Stimulated activated naive CD8-positive, alpha-beta T cell treated with anti-CD3 and anti-CD28 coated beads, Interleukin-15, amount 100 ng/mL, for 72 hours (primary cell): ENCODE results near the gene BHLHA15.
"Not testable (repeated sequence)": the region's sequence is repeated elsewhere in the genome, so short reads cannot be mapped to it uniquely, and the experiment has no call there.

Experiments used
- ATAC-seq: fragments of 150-1000 bp; cut with Tn5 transposase; 2 replicates; pipeline ENCODE4 v1.10.0; 2021; ENCODE audit warnings: mild to moderate bottlenecking, moderate library complexity
- DNase-seq, 2 donors: peaks; one replicate each; pipeline ENCODE4 v3.0.0; 2021 to 2022
- H3K27ac Mint-ChIP-seq, 2 donors: one replicate each; pipeline ENCODE4 v1.8.0; 2022; ENCODE audit warnings: mild to moderate bottlenecking in 2 of 2, mixed read lengths in 2 of 2, moderate library complexity in 2 of 2
- H3K27me3 Mint-ChIP-seq: one replicate; pipeline ENCODE4 v1.8.0; 2022; ENCODE audit warnings: mixed read lengths
- H3K4me1 Mint-ChIP-seq: one replicate; pipeline ENCODE4 v1.8.0; 2022; ENCODE audit warnings: mild to moderate bottlenecking, mixed read lengths
- H3K4me3 Mint-ChIP-seq, 2 donors: one replicate each; pipeline ENCODE4 v1.8.0; 2022; ENCODE audit warnings: mild to moderate bottlenecking in 2 of 2, mixed read lengths in 2 of 2, moderate library complexity in 1 of 2
- H3K9me3 Mint-ChIP-seq, 2 donors: one replicate each; pipeline ENCODE4 v1.8.0; 2022; ENCODE audit warnings: mixed read lengths in 2 of 2

BHLHA15 gene

DNA sequence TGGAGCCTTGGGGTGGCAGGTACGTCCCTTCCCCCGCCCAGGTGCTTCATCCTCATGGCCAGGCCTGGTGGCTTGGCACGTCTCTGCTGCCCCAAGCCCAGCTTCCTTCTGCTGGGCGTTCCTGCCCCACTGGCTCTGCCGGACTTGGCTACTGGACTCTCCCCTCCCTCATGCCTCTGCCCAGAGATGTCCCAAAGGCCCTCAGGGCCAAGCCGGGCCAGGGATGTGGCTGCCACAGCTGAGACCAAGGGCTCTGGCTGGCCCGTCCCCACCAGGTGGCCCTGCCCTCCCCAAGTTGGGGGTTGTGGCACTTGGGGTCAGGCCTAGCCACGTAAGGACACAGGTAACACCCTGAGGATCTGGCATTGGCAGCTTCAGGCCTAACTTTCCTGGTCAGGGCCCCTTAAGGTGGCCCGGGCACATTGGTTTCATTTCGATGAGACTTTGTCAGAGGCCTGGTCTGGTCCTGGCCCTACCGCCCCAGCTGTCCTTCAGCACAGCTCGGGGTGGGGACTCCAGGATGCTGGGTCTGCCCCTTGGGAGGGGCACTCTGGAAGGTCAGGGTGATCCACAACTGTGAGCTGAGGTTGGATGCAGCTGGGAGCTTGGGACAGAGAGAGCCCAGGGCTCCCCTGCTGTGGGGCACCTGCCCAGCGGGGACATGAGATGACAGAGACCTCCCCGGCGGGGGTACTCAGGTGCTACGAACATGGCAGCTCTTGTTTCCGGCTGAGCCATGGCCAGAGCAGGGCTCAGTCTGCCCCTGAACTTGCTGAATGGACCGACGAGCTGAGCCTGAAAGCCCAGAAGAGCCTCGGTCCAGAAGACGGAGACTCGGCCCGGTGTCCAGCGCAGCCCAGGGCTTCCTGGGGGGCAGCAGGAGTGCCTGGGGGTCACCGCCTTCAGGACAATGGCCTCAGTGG lies 2.9 kb downstream of the BHLHA15 start:
- Mint-ChIP-seq H3K4me1 (peaks cover 42% of the 10 kb centered on the region), H3K9me3 (no peaks in the 10 kb centered on the region), H3K4me3 (no peak overlapping the region), H3K27me3 (no peaks in the 10 kb centered on the region), H3K27ac (peak overlapping the region in 1 of 2 donors; percentile 46)
- no peak for DNase-seq
- ATAC-seq: peak; percentile 11

DNA sequence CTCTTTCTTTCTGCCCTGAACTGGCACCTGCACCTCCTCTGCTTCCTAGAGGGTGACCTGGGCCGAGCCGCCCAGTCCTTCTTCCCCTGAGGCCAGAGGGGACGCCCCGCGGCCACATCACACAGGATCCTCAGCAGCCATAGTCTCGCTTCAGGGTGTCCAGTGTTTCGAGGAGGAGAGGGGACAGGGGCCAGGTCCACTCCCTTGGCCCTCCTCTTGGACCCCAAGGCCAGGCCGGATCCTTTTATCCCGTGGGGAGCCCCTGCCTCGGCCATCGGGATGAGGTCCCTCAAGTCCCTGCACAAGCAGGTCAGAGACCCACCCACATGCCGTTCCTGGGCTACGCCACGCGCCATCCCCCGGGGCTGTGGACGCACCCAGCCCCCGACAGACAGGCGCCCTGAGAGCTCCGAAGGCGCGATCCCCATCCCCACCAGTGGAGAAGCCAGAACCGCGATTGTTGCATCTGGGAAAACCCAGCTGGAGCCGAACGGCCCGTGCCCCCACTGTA lies 3.6 kb downstream of the BHLHA15 start:
- Mint-ChIP-seq H3K27ac (no peak overlapping the region), H3K4me1 (peaks cover 47% of the 10 kb centered on the region), H3K4me3 (no peak overlapping the region), H3K27me3 (no peaks in the 10 kb centered on the region), H3K9me3 (no peaks in the 10 kb centered on the region)
- DNase-seq (no peak), ATAC-seq (no peak)

DNA sequence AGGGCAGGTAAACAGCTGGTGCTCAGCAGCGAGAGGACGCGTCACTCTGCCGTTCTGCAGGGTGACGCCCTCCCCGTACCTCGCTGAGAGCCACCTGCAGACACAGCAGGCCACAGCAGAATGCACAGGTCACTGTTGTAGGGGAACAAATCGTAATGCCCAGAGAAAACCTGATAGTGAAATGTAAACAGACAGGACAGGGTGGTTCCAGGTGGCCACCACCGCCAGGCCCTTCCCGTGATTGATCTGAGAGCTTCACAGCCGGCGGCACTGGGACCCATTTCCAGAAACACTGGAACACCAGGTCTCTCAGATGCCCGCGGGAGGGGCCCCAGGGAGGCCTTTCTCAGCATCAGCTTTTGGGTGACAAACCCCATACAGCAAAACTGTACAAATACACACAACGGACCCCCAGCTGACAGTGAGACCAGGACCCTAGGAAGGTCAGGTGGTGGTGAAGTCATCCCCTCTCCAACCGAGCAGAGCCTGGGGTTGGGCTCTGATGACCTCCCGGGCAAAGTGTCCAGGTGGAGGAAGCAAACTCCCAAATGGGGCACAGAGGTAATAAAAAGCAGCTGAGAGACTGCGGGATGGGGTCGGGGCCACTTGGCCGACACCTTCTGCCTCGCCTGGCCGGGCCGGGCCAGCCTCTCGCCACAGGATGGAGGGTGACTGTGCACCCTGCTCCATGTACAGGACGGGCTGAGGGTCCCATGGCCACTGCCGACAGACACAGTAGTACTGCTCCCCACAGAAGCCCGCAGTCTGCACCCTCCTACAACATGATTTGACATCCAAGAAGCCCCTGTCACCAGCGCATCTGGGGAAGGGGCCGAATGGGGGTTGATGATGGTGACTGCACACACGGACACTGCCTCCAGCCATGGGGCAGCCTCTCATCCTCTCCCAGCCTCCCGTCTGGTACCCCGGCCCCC lies 4.6 kb downstream of the BHLHA15 start:
- Mint-ChIP-seq H3K27me3 (no peaks in the 10 kb centered on the region), H3K4me3 (no peak overlapping the region), H3K27ac (peak overlapping the region in 1 of 2 donors; percentile 54), H3K4me1 (peaks cover 43% of the 10 kb centered on the region), H3K9me3 (no peaks in the 10 kb centered on the region)
- DNase-seq (no peak), ATAC-seq (no peak)

DNA sequence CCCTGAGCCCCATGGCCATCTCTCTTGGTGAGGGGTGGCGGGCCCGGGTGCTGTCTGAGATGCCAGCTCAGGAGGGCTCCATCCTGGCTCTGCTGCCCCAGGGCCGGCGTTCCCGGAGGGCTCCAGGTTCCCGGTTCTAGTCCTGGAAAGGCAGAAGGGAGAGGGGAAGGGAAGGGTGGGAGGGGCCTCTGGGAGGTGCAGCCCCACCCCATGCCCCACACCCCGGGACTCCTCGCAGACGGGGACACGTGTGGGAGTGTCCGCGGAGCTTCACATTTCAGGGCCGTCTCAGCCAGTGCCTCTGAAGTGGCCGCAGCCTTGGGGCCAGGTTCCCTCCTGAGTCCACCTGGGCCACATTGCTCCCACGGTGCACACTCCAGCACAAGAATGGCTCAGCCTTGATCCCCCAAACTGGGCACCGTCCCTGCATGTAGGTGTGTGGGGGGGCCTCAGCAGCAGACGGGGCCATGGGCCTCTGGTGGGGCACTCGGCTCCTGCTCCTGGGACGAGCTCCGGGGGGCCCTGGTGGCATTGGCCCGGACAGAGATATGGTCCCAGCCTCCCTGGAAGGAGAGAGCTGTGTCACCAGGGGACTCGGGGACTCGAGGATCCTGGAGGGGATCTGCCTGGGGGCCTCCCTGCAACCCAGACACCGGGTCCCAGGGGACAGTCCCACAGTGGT lies 5.8 kb downstream of the BHLHA15 start:
- no peaks in the 10 kb centered on the region for H3K27me3 Mint-ChIP-seq
- DNase-seq (no peak), ATAC-seq (no peak)
- H3K27ac Mint-ChIP-seq: no peak overlapping the region
- no peak overlapping the region for H3K4me3 Mint-ChIP-seq
- H3K4me1 Mint-ChIP-seq: peaks cover 36% of the 10 kb centered on the region
- H3K9me3 Mint-ChIP-seq: no peaks in the 10 kb centered on the region

DNA sequence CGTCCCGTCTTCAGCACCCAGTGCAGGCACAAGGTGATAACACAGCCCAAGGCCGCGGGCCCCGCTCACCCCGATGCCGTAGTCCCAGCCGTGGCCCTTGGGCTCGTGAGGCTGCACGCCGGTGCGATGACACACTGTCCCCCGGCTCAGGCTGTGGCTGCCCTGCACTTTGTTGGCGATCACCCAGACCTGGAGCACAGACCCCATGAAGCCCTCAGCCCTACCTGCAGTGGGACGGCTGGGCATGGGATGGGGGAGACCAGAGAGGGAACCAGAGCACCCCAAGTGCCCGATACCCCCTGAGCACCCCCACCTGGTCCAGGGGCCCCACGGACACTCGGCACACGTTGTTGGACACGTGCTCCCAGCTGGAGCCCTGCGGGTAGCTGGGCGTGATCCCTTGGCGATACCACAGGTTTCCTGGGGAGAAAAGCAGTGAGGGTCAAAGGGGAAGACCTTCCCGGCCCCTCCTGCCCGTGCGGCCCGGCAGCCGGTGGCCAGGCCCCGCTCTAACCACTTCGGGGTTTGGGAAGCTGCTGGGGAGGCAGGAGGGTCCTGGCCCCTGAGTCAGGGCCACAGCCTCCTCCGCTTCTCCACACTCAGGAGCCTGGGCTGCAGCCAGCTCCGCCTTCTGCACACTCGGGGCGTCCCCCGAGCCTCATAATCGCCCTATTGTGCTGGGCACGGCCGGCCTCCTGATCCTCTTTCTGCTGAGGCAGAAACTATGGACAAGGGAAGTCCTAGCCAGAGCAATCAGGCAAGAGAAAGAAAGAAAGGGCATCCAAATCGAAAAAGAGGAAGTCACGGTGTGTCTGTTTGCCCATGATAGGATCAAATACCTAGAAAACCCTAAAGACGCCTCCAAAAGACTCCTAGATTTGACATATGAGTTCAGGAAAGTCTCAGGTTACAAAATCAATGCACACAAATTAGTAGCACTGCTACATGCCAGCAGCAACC lies 6.7 kb downstream of the BHLHA15 start:
- H3K4me3 Mint-ChIP-seq: no peak overlapping the region
- H3K27ac Mint-ChIP-seq: peak overlapping the region in 1 of 2 donors; percentile 30
- peaks cover 30% of the 10 kb centered on the region for H3K4me1 Mint-ChIP-seq
- no peaks in the 10 kb centered on the region for H3K9me3 Mint-ChIP-seq
- no peak for DNase-seq
- H3K27me3 Mint-ChIP-seq: no peaks in the 10 kb centered on the region
- peak; percentile 6 for ATAC-seq

DNA sequence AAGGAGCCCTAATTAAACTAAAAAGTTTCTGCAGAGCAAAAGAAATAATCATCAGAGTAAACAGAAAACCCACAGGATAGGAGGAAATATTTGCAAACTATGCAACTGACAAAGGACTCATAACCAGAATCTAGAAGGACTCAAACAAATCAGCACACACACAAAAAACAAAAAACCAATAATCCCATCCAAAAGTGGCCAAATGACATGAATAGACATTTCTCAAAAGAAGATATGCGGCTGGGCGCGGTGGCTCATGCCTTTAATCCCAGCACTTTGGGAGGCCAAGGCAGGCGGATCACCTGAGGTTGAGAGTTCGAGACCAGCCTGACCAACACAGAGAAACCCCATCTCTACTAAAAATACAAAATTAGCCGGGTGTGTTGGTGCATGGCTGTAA lies 8.1 kb downstream of the BHLHA15 start:
- H3K27ac Mint-ChIP-seq: peak overlapping the region in 1 of 2 donors; percentile 29
- DNase-seq, ATAC-seq, H3K9me3 Mint-ChIP-seq, H3K4me3 Mint-ChIP-seq, H3K27me3 Mint-ChIP-seq: not testable (repeated sequence)
- H3K4me1 Mint-ChIP-seq: peaks cover 25% of the 10 kb centered on the region

DNA sequence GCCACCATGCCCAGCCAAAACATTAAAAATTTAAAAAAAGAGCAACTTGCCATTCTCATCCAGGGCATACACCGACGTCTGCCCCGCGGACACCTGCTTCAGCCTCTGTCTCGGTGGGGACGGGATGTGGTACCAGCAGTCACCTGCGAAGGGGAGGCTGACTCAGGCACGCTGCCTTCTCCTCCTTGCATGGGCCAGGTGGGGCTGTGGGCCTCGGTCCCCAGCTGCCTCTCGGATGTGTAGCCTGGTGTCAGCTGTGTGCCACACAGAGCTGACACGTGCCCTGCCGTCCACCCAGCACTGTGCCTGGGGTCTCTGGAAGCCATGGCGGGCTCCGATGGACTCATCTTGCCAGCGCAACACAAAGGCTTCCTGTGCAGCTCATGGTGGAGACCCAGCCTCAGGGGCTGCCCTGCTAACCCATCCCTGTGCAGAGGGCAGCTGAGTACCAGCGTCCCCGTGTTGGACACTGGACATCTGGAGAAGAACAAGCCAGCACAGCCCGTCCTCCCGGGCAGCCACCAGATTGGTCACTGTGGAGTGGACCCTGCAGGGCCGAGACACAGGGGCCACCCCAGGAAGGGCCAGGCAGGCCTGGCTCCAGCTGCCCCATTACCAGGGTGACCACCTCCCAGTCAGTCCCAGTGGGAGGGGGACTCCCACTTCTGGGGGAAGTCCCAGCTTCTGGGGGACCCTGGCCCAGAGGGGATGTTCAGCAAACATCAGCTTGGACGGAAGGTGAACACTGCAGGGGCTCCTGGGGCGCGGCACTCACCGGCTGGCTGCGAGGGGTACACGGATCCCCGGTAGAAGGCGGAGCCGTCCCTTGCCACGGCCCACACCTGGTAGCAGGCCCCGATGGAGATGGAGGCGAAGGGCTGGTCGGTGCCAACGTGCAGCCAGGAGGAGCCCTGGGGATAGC lies 10.6 kb downstream of the BHLHA15 start:
- Mint-ChIP-seq H3K4me3 (no peak overlapping the region), H3K27ac (no peak overlapping the region), H3K9me3 (no peaks in the 10 kb centered on the region), H3K4me1 (peaks cover 25% of the 10 kb centered on the region), H3K27me3 (no peaks in the 10 kb centered on the region)
- DNase-seq (no peak), ATAC-seq (peak; percentile 10)

DNA sequence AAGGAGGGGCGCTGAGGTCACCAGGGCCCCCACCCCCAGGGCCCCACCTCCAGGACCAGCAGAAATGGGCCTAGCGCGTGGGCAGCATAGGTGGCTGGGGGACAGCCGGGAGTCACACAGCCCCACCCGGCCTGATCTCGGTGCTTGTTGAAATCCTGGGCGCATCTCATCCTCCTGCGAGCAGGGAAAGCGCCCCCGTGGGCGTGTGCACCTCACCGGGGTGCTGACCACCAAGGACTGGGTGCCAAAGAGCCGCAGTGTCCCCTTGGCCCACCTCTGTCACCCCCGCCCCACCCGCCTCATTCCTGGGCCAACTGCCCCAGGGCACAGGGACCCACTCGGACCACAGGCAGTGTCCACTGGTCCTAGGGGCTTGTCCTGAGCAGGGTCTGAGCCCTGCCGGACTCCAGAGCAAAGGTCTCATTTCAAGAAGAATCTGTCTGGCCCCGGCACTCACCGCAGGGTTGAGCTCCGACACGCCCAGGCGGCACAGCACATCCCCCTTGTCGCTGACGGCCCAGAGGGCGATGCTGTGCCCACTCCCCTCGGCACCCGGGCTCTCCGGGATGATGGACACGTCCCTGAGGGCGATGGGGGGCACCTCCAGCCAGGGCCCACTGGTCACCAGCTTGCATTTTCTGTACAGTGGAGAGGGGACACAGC lies 11.4 kb downstream of the BHLHA15 start:
- Mint-ChIP-seq H3K4me1 (peaks cover 21% of the 10 kb centered on the region), H3K4me3 (no peak overlapping the region), H3K9me3 (no peaks in the 10 kb centered on the region), H3K27ac (no peak overlapping the region), H3K27me3 (no peaks in the 10 kb centered on the region)
- DNase-seq (no peak), ATAC-seq (peak; percentile 13)

DNA sequence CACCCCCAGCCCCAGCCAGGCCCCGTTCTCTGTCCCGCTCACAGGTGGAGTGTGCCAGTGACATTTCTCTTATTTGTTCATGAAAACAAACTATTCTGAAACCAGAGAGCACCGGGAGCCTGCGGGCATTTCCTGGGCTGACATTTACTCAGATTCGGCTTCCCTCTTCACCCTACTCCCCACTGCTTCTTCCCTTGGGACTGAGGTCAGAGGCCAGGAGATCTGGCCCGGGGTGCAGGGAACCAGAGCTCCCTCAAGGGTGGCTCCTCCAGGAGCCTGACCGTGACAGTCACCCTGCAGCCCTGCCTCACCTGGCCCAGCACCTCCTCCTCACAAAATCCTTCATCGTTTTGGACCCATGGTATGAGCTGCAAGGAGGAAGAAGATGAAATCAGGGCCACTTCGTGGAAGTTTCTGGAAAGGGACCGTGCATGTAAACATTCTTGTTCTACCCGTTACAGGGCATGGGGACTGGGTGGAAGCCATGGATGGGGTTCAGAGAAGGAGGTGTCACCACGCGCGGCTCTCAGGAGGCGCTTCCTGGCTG lies 12.2 kb downstream of the BHLHA15 start:
- peak overlapping the region in 1 of 2 donors; percentile 92 for H3K27ac Mint-ChIP-seq
- ATAC-seq: peak; percentile 14
- H3K9me3 Mint-ChIP-seq: no peaks in the 10 kb centered on the region

DNA sequence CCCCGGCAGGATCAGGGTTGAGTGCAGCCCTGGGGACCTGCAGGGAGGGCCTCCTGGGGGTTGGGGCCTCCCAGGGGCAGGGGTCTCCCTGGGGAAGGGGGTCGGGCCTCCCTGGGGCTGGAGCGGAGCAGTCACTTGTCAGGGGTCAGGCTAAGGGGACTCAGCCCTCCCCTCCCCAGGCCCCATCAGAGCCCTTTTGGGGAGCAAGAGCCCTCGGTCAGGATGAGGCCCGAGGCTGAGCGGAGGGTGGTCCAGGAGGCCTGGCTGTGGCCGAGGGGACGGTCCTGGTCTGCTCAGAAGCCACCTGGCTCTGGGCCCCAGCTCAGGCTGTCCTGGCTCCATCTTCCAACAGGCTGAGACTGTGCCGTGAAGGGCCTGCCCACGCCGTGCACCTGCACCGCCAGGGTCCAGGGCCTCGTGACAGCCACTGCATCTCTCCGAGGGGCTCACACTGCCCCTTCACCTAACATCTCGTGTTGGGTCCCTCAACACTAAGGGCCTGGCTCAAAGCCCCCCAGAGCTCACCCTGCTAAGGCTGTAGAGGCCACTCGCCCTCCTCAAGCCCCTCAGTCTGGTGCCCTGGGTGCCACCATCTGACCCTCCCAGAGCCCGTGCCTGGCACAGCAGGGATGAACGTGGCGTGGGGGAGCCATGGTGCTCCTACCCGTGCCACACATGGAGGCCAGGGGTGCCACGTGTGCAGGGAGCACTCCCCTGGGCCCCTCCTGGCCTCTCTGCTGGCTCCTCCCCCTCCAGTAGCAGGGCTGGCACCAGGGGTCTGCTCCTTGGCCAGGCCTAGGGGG lies 12.9 kb downstream of the BHLHA15 start:
- peak overlapping the region; percentile 65 to 67 for H3K27ac Mint-ChIP-seq
- H3K9me3 Mint-ChIP-seq: no peaks in the 10 kb centered on the region
- H3K4me3 Mint-ChIP-seq: no peak overlapping the region
- peak; percentile 36 for ATAC-seq
- DNase-seq: no peak
- peaks cover 12% of the 10 kb centered on the region for H3K4me1 Mint-ChIP-seq
- H3K27me3 Mint-ChIP-seq: no peaks in the 10 kb centered on the region

More for the DNA sequence above, 12.2 kb downstream of the BHLHA15 start:
- H3K4me1 Mint-ChIP-seq: peaks cover 19% of the 10 kb centered on the region
- H3K4me3 Mint-ChIP-seq: no peak overlapping the region
- DNase-seq: no peak
- H3K27me3 Mint-ChIP-seq: no peaks in the 10 kb centered on the region

DNA sequence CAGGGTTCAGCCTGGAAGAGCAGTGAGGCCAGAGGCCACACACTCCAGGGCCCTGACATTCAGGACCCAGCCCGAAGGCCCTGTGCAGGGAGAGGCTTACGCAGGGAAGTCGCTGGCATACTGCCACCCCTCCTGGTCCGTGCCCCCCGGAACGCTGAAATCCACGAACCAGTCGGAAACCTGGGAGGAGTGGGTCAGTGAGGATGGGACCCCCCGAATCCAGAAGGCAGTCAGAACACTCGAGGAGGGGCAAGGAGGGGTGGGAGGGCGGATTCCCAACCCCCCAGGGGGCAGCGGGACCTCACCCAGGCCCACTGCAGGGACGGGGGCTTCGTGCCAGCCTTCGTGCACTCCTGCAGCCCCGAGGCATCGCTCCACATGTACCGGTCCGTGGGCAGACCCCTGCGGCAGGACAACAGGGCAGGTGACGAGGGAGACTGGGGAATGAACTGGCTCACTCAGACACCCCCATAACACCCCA lies 13.5 kb downstream of the BHLHA15 start:
- no peak overlapping the region for H3K4me3 Mint-ChIP-seq
- peaks cover 6% of the 10 kb centered on the region for H3K4me1 Mint-ChIP-seq
- ATAC-seq: no peak
- H3K27ac Mint-ChIP-seq: peak overlapping the region; percentile 49 to 65
- no peaks in the 10 kb centered on the region for H3K9me3 Mint-ChIP-seq
- no peaks in the 10 kb centered on the region for H3K27me3 Mint-ChIP-seq
- no peak for DNase-seq
